Embryonic facial prominence (tissue), 1 donor: Measurements from ENCODE around the gene DYRK1A.
"Not testable (repeated sequence)": the region's sequence is repeated elsewhere in the genome, so short reads cannot be mapped to it uniquely, and the experiment has no call there.

Experiments used
- DNase-seq: peaks from one replicate; pipeline ENCODE4 v3.0.0-alpha.2; 2016; ENCODE audit errors: extremely low spot score

Gene DYRK1A

DNA sequence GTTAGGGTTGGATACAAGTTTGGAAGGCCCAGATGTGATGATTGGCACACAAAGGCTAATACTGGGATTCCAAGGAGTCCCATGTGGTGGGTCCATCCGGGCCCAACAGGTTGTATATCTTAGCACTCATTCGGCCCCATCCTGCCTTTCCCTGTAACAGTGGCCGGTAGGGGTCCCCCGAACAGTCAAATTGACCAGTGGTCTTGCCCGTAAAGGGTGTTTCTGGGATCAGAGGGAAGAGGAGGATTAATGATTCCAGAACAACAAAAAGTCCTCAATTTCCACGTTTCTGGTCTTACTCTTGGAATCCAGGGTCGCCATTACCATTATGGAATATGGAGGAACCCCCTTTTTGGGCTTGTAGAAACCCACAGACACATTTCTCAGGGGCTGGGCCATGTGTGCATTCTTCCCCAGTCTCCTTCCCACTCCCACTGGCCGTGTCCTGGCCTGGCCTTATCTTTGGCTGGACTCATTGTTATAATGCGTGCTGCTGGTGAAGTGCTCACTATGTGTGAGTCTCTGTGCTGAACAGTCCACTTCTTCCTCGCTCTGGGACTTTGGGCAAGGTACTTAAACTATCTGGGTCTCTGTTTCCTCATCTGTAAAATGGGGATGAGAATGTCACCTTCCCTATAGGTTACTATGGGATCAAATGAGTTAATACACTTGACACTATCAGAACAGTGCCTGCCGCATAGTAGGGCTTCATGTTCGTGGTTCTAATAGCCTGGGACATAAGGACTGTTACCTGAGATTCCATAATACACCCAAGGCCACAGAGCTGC lies 161.8 kb downstream of the DYRK1A start:
- no peak for DNase-seq

- no peak for DNase-seq
Observed at GRCh38 chr21:37529649-37530048, 163.1 kb downstream of the DYRK1A start.

DNA sequence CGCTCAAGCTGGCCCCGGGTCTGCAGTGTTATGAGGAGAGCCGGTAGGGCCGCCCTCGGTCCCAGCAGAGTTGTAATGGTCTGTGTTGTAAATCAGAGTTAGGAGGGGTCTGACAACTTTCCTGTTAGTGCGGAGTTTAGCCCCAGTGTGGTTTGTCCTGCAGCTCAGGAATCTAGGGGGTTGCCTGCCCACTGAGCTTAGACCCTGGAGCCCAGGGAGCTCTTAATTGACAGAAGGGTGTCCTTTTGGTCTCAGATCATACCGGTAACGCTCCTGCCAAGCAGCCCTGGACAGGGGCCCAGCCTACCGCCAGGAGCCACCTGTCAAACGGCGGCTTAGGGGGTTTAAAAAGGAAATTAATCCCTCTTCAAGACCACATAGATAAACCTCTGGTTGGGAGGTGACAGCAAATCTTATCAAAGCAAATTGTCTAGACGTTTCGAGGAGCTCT lies 164.4 kb downstream of the DYRK1A start:
- no peak for DNase-seq

- DNase-seq = no peak
Observed at GRCh38 chr21:37531431-37531932, 164.9 kb downstream of the DYRK1A start.

DNA sequence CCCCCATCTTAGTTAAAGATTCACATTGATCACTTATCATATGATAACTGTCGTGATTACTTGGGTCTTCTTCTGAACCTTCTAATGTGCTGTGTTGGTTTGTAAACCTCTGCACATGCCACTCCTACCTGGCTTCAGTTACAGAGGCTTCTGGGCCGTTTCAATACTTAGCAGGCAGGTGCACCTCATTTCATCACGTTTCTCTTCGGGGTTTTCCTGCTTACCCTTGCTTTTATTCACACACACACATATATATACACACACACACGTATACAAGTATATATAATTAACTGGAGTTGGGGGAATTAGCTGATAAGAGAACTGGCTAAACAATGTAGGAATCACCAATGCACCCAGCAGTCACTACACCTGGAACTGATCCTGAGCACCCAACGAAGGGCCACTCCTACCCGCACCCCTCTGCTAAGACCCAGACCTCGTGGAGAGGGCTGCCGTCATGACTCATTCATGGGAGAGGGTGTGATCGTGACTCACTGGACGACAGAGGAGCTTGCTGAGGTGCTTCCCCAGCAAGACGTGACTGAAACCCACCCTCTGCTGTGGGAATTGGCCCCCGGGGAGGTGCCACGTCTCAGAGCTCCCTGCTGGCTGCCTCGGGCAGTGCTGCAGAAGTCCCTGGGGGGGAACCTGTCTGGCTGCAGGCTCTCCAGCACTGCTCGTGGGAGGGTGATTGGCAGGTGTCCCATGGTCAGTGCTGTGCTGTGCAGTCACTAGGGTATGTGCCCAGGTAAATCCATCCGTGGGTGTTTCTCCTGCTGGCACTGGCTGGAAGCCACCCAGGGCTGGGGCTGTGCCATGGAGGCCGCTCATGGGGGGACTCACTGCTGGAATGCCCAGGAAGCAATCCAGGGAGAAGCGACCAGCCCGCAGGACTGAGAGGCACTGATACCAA lies 166.6 kb downstream of the DYRK1A start:
- no peak for DNase-seq

DNA sequence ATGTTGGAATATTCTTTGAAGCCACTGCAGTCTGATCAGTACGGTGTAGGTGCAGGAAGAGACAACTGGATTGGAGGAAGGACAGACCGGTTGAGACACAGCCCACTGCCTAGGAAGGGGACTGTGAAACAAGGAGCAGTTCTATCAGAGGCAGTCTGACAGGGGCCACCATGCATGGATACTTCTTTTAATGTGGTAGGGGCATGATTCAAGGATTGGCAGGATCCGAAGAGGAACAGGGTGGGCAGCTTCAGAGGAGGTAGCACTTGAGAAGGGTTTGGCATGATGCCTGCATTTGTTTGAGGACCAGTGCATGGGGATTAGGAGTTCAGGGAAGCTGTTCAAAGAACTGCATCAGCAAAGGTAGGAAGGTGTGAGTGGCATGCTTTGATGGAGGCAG lies 167.9 kb downstream of the DYRK1A start:
- no peak for DNase-seq

GRCh38 chr21:37535130-37535529 lies 168.6 kb downstream of the DYRK1A start:
- no peak for DNase-seq

- DNase-seq = no peak
Observed at GRCh38 chr21:37535672-37536071, 169.1 kb downstream of the DYRK1A start.

GRCh38 chr21:37536616-37537278 lies 170.2 kb downstream of the DYRK1A start:
- DNase-seq = no peak

GRCh38 chr21:37537391-37537996 lies 170.9 kb downstream of the DYRK1A start:
- no peak for DNase-seq

DNA sequence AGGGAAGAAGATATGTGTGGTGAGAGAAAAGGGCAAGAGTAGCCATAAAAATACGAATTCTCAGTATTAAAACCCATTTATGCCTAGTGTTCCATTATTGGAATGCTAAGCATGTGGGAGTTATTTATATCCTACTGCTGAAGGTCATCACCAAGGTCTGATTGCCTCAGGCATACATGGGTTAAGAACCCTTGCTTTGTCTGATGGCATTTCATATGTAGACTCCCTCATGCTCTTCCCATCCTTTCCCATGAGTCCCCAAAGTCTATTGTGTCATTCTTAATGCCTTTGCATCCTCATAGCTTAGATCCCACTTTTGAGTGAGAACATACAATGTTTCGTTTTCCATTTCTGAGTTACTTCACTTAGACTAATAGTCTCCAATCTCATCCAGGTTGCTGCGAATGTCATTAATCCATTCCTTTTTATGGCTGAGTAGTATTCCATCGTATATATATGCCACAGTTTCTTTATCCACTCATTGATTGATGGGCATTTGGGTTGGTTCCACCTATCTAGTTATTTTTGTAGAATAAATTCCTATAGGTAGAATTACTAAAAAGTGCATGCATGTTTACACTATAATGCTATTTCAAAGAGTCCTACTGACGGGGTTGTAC lies 172.5 kb downstream of the DYRK1A start:
- DNase-seq = no peak

- DNase-seq = not testable (repeated sequence)
Observed at GRCh38 chr21:37541128-37541527, 174.6 kb downstream of the DYRK1A start.

DNA sequence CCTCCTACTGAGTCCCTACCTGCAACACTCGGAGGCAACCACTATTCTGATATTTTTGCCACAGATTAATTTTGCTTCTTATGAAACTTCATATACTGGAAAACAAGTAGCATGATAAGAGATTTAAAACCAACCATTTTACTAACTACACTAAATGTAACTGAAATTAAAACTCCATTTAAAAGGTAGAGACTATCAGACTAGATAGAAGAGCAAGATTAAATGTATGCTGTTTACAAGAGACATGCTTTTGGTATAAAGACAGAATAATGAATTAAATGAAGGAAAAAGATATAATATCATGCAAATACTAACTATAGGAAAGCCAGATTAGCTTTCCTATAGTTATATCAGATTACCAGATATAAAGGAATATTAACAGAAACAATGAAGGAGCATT lies 175.9 kb downstream of the DYRK1A start:
- no peak for DNase-seq

DNA sequence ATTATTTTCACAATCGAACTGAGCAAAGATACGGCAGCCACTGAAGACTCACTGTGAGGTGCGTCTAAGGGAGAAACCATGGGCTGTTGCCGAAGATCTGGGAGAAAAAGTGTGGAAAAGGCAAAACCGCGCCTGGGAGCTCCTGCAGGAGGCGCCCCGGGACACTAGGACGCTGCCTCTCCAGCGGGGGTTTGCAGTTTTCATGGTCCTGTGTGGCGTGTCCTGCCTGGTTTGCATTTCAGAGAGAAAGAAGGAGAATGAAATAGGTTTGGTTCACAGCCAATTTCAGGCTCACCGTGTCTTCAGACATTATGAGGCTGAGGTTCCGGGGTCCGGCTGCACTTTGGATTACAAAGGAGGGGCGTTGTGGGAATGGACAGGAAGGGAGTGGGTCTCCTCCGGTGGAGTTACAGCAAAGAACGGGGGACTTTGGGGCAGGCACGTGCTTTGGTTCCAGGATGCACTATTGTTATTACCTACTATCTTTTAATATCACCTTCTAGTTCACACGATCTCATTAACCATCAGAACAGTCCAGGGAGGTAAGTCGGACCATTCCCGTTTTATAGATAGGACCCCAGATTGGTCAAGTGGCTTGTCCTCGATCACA lies 179.8 kb downstream of the DYRK1A start:
- DNase-seq = no peak

DNA sequence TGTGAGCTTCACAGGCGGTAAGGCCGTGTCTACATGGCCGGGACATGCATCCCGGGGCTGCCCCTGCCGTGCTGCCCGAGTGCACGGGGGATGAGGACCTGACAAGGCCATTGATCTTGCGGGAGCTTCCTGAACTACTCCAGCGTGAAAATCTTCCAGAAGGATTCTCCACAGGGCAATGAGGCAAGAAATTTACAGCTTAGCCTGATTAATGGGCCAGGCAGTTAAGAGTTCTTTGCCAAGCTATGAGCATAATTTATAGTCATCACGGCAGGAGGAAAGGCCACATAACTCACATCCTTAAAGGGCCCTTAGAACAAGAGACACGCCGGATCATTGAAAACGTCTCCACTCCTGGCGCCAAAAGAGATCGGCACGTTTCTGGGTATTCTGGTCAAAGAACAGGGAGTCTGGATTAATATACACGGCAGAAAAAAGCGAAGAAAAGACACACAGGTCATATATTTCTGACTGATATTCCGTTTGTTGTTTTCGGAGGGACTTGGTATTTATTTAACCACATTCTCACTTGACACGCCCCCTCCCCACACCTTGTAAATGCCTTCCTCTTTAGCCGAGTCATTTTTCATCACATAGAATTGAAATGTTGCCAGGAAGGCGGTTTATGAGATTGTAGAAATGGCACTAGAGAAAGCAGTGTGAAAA lies 180.5 kb downstream of the DYRK1A start:
- DNase-seq = no peak

- no peak for DNase-seq
Observed at GRCh38 chr21:37547615-37548200, 181.1 kb downstream of the DYRK1A start.

DNA sequence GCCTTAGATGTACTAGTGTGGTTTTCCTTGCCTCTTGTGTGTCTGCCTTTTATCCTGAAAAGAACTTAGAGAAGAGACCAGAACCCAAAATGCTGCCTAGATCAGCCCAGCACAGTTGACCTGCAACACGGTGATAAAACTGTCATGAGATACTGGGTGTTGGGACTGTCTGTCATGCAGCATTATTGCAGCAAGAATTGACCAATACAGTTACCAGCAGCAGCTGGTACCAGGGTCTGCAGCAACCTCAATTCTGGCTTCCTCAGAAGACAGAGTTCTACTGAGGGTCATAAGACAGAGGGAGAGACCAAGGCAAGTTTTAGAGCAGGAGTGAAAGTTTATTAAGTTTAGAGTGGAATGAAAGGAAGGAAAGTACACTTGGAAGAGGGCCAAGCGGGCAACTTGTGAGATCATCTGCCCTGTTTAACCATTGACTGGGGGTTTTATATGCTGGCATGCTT lies 182.0 kb downstream of the DYRK1A start:
- DNase-seq = no peak

DNA sequence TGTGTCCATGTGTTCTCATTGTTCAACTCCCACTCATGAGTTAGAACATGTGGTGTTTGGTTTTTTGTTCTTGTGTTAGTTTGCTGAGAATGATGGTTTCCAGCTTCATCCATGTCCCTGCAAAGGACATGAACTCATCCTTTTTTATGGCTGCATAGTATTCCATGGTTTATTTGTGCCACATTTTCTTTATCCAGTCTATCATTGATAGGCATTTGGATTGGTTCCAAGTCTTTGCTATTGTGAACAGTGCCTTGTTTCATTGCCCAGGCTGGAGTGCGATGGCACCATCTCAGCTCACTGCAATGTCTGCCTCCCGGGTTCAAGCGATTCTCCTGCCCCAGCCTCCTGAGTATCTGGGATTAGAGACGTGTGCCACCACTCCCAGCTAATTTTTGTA lies 183.2 kb downstream of the DYRK1A start:
- DNase-seq = not testable (repeated sequence)

GRCh38 chr21:37550157-37550556 lies 183.6 kb downstream of the DYRK1A start:
- DNase-seq = no peak
